GM23338 (cell line): ENCODE data around the gene TTC39A. TPM values are rescaled to one million over a fixed set of nuclear protein-coding genes. Genes with fewer than 3 reads are reported as not detected.

Experiments
- ATAC-seq: fragments of 200-7000 bp; cut with Tn5 transposase; 3 replicates; pipeline ENCODE4 v1.9.1; 2020
- DNase-seq: peaks from one replicate; pipeline ENCODE4 v3.0.0-alpha.2; 2015; ENCODE audit warnings: low spot score
- H2AFZ ChIP-seq: fragments of 200-600 bp; sonication (generic); 2 replicates; pipeline ENCODE4 v1.8.0; 2016; ENCODE audit warnings: antibody characterized with exemption, mild to moderate bottlenecking, moderate library complexity
- H3F3A ChIP-seq: fragments of 200-600 bp; sonication (generic); replicated peaks from 2 replicates; pipeline ENCODE4 v1.8.0; 2017; ENCODE audit warnings: antibody characterized with exemption, mixed run types, low read depth
- H3K27ac ChIP-seq: fragments of 200-600 bp; sonication (generic); 2 replicates; pipeline ENCODE4 v1.6.1; 2016; ENCODE audit warnings: low read depth
- H3K27me3 ChIP-seq: fragments of 200-600 bp; sonication (generic); 2 replicates; pipeline ENCODE4 v1.8.0; 2016; ENCODE audit warnings: mild to moderate bottlenecking, mixed run types, moderate library complexity; ENCODE audit not compliant: insufficient read depth
- H3K36me3 ChIP-seq: fragments of 200-600 bp; sonication (generic); 2 replicates; pipeline ENCODE4 v1.8.0; 2016; ENCODE audit warnings: mild to moderate bottlenecking; ENCODE audit not compliant: insufficient read depth
- H3K4me1 ChIP-seq: fragments of 200-600 bp; sonication (generic); 2 replicates; pipeline ENCODE4 v1.8.0; 2016; ENCODE audit warnings: mild to moderate bottlenecking, moderate library complexity; ENCODE audit not compliant: insufficient read depth
- H3K4me2 ChIP-seq: fragments of 200-600 bp; sonication (generic); 2 replicates; pipeline ENCODE4 v1.7.1; 2017; ENCODE audit warnings: mixed run types
- H3K4me3 ChIP-seq: fragments of 200-600 bp; sonication (generic); 2 replicates; pipeline ENCODE4 v1.6.1; 2016; ENCODE audit warnings: mixed run types
- H3K79me2 ChIP-seq: fragments of 200-600 bp; sonication (generic); replicated peaks from 2 replicates; pipeline ENCODE4 v1.8.0; 2017; ENCODE audit warnings: mild to moderate bottlenecking; ENCODE audit not compliant: insufficient read depth
- H3K9me2 ChIP-seq: fragments of 200-600 bp; sonication (generic); 2 replicates; pipeline ENCODE4 v1.8.0; 2017; ENCODE audit not compliant: insufficient read depth
- H4K20me1 ChIP-seq: fragments of 200-600 bp; sonication (generic); replicated peaks from 2 replicates; pipeline ENCODE4 v1.8.0; 2017; ENCODE audit warnings: mild to moderate bottlenecking; ENCODE audit not compliant: insufficient read depth
- H3K27ac Mint-ChIP-seq: 2 replicates; pipeline ENCODE4 v1.8.0; 2020; ENCODE audit warnings: inconsistent platforms, mild to moderate bottlenecking, moderate library complexity, mixed read lengths
- H3K27me3 Mint-ChIP-seq: 3 replicates; pipeline ENCODE4 v1.8.0; 2022; ENCODE audit warnings: low read depth, mild to moderate bottlenecking, moderate library complexity, mixed read lengths, inconsistent platforms; ENCODE audit not compliant: insufficient read depth, poor library complexity
- H3K36me3 Mint-ChIP-seq: 3 replicates; pipeline ENCODE4 v1.8.0; 2021; ENCODE audit warnings: low read depth, mild to moderate bottlenecking, inconsistent platforms, moderate library complexity, mixed read lengths
- H3K4me1 Mint-ChIP-seq: 3 replicates; pipeline ENCODE4 v1.8.0; 2020; ENCODE audit warnings: mild to moderate bottlenecking, inconsistent platforms, mixed read lengths
- H3K4me3 Mint-ChIP-seq: 3 replicates; pipeline ENCODE4 v1.8.0; 2021; ENCODE audit warnings: moderate library complexity, mild to moderate bottlenecking, inconsistent platforms, mixed read lengths
- H3K9me3 Mint-ChIP-seq: 3 replicates; pipeline ENCODE4 v1.8.0; 2020; ENCODE audit warnings: moderate library complexity, mild to moderate bottlenecking, inconsistent platforms, mixed read lengths
- CREB1 ChIP-seq: fragments of 250-450 bp; sonication (Bioruptor Pico); IDR thresholded peaks from 2 replicates; pipeline ENCODE4 v1.5.0; 2020; ENCODE audit warnings: low read depth, mild to moderate bottlenecking, moderate library complexity
- ETS1 ChIP-seq: IDR thresholded peaks from 2 replicates; pipeline ENCODE4 v1.6.1; 2016; ENCODE audit warnings: antibody characterized with exemption
- EZH2 ChIP-seq: fragments of 200-600 bp; sonication (generic); IDR thresholded peaks from one replicate; pipeline ENCODE4 v1.8.0; 2017; ENCODE audit warnings: antibody characterized with exemption, mild to moderate bottlenecking, low read depth; ENCODE audit not compliant: unreplicated experiment
- EZH2phosphoT487 ChIP-seq: fragments of 200-600 bp; sonication (generic); IDR thresholded peaks from one replicate; pipeline ENCODE4 v1.8.1; 2018; ENCODE audit warnings: antibody characterized with exemption; ENCODE audit not compliant: unreplicated experiment
- JUNB ChIP-seq: IDR thresholded peaks from one replicate; pipeline ENCODE4 v1.6.1; 2016; ENCODE audit warnings: antibody characterized with exemption; ENCODE audit not compliant: unreplicated experiment
- NANOG ChIP-seq: IDR thresholded peaks from 2 replicates; pipeline ENCODE4 v1.6.1; 2016; ENCODE audit warnings: antibody characterized with exemption, borderline replicate concordance
- POLR2AphosphoS5 ChIP-seq: IDR thresholded peaks from 2 replicates; pipeline ENCODE4 v1.6.1; 2016; ENCODE audit warnings: antibody characterized with exemption, low read depth
- REST ChIP-seq: IDR thresholded peaks from one replicate; pipeline ENCODE4 v1.6.1; 2018; ENCODE audit warnings: antibody characterized with exemption; ENCODE audit not compliant: unreplicated experiment
- STAT1 ChIP-seq: IDR thresholded peaks from one replicate; pipeline ENCODE4 v1.6.1; 2016; ENCODE audit warnings: antibody characterized with exemption; ENCODE audit not compliant: unreplicated experiment
- ZNF114 ChIP-seq: fragments of 250-450 bp; sonication (Bioruptor Pico); IDR thresholded peaks from 2 replicates; pipeline ENCODE4 v1.5.0; 2020; ENCODE audit warnings: mild to moderate bottlenecking, moderate library complexity
- ZNF331 ChIP-seq: fragments of 250-450 bp; sonication (Bioruptor Pico); IDR thresholded peaks from 2 replicates; pipeline ENCODE4 v1.5.0; 2020; ENCODE audit warnings: low read depth, mild to moderate bottlenecking, moderate library complexity
- polyA plus RNA-seq: library from polyadenylated mRNA; unstranded; fragments of >200 nt; fragmentation: Nextera tagmentation; extraction: Ambion mirVana; gene quantifications from 2 replicates; pipeline ENCODE4 v1.2.1, GENCODE V29; 2016
- total RNA-seq: library from RNA; depleted of rRNA; stranded (reverse); fragments of >200 nt; shearing (Covaris generic); gene quantifications from 2 replicates; pipeline ENCODE4 v1.2.3, GENCODE V29; 2014
- TF ChIP-seq, protein P1 (sequence below): fragments of 250-450 bp; sonication (Bioruptor Pico); IDR thresholded peaks from 2 replicates; pipeline ENCODE4 v1.5.0; 2020; ENCODE audit warnings: mild to moderate bottlenecking, moderate library complexity
- TF ChIP-seq, protein P2 (sequence below), 2 experiments: fragments of 200-600 bp in 1 of 2; sonication (generic) in 1 of 2; conservative IDR thresholded peaks; 2 replicates each; pipeline versions ENCODE4 v1.5.1 to v1.6.1; 2016 to 2017; ENCODE audit warnings: antibody characterized with exemption in 2 of 2, low read depth in 2 of 2, mild to moderate bottlenecking in 2 of 2, moderate library complexity in 1 of 2

TTC39A gene
- total and polyA plus RNA-seq, 2 experiments from 2014 or later, result 2.3 to 7.1 TPM

DNA sequence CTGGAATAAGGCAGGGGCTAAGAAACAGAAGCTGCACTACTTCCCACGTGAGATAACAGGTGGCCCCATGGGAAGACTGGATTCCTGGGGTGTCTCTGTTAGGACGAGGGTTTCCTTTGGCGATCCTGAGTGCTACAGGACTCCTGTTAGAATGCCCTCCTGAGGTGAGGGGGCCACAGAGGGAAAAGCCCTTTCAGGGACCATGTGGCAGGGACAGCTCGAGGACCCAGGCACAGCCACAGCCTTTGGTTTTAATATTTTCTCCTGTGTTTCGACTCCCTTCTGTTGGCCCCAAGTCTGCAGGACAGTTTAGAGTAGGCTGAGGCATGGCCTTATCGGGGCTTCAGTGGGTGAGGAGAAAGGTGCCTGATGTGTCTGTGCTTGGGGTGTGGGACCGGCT, 12.6 kb downstream of the TTC39A start:
- no peaks in the 10 kb centered on the region for H3K27me3 ChIP-seq
- ATAC-seq, result no peak
- H3K4me3 ChIP-seq, result no peak overlapping the region
- no peaks in the 10 kb centered on the region for H3K79me2 ChIP-seq
- Mint-ChIP-seq H3K4me3 (no peak overlapping the region), H3K36me3 (no peaks in the 10 kb centered on the region), H3K27ac (no peak overlapping the region), H3K9me3 (no peaks in the 10 kb centered on the region; the same call in 2 of the 3 replicates), H3K27me3 (peaks cover 10% of the 10 kb centered on the region), H3K4me1 (peaks cover 25% of the 10 kb centered on the region)
- no peak overlapping the region for H3K4me2 ChIP-seq
- H3K9me2 ChIP-seq, result no peaks in the 10 kb centered on the region
- no peak for TF ChIP-seq JUNB
- TF ChIP-seq, protein P1, sequence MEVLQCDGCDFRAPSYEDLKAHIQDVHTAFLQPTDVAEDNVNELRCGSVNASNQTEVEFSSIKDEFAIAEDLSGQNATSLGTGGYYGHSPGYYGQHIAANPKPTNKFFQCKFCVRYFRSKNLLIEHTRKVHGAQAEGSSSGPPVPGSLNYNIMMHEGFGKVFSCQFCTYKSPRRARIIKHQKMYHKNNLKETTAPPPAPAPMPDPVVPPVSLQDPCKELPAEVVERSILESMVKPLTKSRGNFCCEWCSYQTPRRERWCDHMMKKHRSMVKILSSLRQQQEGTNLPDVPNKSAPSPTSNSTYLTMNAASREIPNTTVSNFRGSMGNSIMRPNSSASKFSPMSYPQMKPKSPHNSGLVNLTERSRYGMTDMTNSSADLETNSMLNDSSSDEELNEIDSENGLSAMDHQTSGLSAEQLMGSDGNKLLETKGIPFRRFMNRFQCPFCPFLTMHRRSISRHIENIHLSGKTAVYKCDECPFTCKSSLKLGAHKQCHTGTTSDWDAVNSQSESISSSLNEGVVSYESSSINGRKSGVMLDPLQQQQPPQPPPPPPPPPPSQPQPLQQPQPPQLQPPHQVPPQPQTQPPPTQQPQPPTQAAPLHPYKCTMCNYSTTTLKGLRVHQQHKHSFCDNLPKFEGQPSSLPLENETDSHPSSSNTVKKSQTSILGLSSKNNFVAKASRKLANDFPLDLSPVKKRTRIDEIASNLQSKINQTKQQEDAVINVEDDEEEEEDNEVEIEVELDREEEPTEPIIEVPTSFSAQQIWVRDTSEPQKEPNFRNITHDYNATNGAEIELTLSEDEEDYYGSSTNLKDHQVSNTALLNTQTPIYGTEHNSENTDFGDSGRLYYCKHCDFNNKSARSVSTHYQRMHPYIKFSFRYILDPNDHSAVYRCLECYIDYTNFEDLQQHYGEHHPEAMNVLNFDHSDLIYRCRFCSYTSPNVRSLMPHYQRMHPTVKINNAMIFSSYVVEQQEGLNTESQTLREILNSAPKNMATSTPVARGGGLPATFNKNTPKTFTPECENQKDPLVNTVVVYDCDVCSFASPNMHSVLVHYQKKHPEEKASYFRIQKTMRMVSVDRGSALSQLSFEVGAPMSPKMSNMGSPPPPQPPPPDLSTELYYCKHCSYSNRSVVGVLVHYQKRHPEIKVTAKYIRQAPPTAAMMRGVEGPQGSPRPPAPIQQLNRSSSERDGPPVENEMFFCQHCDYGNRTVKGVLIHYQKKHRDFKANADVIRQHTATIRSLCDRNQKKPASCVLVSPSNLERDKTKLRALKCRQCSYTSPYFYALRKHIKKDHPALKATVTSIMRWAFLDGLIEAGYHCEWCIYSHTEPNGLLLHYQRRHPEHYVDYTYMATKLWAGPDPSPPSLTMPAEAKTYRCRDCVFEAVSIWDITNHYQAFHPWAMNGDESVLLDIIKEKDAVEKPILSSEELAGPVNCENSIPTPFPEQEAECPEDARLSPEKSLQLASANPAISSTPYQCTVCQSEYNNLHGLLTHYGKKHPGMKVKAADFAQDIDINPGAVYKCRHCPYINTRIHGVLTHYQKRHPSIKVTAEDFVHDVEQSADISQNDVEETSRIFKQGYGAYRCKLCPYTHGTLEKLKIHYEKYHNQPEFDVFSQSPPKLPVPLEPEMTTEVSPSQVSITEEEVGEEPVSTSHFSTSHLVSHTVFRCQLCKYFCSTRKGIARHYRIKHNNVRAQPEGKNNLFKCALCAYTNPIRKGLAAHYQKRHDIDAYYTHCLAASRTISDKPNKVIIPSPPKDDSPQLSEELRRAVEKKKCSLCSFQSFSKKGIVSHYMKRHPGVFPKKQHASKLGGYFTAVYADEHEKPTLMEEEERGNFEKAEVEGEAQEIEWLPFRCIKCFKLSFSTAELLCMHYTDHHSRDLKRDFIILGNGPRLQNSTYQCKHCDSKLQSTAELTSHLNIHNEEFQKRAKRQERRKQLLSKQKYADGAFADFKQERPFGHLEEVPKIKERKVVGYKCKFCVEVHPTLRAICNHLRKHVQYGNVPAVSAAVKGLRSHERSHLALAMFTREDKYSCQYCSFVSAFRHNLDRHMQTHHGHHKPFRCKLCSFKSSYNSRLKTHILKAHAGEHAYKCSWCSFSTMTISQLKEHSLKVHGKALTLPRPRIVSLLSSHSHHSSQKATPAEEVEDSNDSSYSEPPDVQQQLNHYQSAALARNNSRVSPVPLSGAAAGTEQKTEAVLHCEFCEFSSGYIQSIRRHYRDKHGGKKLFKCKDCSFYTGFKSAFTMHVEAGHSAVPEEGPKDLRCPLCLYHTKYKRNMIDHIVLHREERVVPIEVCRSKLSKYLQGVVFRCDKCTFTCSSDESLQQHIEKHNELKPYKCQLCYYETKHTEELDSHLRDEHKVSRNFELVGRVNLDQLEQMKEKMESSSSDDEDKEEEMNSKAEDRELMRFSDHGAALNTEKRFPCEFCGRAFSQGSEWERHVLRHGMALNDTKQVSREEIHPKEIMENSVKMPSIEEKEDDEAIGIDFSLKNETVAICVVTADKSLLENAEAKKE (CRISPR knock-in tag), result no peak
- TF ChIP-seq NANOG, result no peak
- TF ChIP-seq ZNF331, result no peak
- no peak for TF ChIP-seq EZH2
- TF ChIP-seq REST, result no peak
- no peak for TF ChIP-seq CREB1 (CRISPR knock-in tag)
- TF ChIP-seq ETS1, result no peak
- TF ChIP-seq, protein P2, sequence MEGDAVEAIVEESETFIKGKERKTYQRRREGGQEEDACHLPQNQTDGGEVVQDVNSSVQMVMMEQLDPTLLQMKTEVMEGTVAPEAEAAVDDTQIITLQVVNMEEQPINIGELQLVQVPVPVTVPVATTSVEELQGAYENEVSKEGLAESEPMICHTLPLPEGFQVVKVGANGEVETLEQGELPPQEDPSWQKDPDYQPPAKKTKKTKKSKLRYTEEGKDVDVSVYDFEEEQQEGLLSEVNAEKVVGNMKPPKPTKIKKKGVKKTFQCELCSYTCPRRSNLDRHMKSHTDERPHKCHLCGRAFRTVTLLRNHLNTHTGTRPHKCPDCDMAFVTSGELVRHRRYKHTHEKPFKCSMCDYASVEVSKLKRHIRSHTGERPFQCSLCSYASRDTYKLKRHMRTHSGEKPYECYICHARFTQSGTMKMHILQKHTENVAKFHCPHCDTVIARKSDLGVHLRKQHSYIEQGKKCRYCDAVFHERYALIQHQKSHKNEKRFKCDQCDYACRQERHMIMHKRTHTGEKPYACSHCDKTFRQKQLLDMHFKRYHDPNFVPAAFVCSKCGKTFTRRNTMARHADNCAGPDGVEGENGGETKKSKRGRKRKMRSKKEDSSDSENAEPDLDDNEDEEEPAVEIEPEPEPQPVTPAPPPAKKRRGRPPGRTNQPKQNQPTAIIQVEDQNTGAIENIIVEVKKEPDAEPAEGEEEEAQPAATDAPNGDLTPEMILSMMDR (conservative IDR thresholded peaks at IDR 0.05; ENCODE audit: low read depth in 2 of 2), result no peak
- no peak for TF ChIP-seq ZNF114 (CRISPR knock-in tag)
- no peak for TF ChIP-seq POLR2AphosphoS5
- no peak for TF ChIP-seq STAT1
- no peak for TF ChIP-seq EZH2phosphoT487
- no peaks in the 10 kb centered on the region for H3F3A ChIP-seq
- no peaks in the 10 kb centered on the region for H3K4me1 ChIP-seq
- no peak overlapping the region for H3K27ac ChIP-seq
- no peaks in the 10 kb centered on the region for H3K36me3 ChIP-seq
- no peak for DNase-seq
- no peak overlapping the region for H2AFZ ChIP-seq
- H4K20me1 ChIP-seq, result no peaks in the 10 kb centered on the region
